ENCODE measurements around the gene KDM5A.
"Not testable (repeated sequence)": the region's sequence is repeated elsewhere in the genome, so short reads cannot be mapped to it uniquely, and the experiment has no call there.

KDM5A gene

GRCh38 chr12:332581-333205, 56.4 kb downstream of the KDM5A start:
- DNase-seq (ENCODE audit: low read depth, low spot score) = no peak

DNA sequence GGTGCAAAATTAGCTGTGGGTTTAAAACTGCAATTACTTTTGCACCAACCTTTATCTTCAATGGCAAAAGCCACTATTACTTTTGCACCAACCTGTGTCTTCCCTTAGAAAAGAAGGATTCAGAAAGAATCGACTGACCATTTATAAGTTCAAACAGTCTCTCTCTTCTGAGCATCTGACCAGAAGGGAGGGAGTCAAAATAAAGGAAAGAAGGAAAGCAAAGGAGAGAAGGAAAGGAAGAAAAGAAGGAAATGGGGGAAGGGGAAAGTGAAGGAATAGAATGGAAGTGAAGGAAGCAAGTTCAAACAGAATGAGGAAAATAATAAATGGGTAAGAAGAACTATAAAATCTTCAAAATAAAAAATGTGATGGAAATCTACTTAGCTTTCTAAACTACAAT, 57.8 kb downstream of the KDM5A start:
- DNase-seq (ENCODE audit: low read depth, low spot score) = no peak

- DNase-seq (ENCODE audit: low read depth, low spot score) = no peak
Observed at GRCh38 chr12:325906-326305, 63.2 kb downstream of the KDM5A start.

GRCh38 chr12:323507-323906, 65.6 kb downstream of the KDM5A start:
- no peak for DNase-seq (ENCODE audit: low read depth, low spot score)

DNA sequence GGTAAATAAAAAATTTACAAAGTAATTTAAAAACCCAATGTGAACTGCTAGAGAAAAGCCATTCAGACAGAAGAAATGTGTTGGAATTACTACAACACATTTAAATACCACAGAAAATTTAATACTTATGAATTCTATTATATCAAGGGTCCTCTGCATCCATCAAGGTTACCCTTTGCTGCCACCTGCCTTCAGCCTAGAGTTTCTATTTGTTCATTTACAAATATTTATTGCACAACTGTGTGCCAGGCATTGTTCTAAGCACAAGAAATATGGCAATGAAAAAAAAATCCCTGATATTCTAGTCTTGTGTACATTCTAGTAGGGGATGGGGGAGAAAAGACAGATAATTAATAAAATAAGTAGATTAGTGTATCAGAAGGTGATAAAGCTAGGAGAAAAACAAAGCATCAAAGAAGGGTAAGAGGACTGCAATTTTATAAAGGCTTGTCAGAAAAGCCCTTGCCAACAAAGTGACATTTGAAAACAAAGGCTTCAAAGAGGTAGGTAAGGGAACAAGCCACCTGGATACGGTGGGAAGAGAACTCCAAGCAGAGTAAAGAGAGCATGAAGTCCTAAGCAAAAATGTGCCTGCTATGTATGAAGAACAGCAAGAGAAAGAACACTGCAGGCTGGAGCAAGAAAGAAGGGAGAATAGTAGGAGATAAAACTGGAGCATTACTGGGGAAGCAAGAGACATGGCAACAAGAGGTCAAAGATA, 67.4 kb downstream of the KDM5A start:
- no peak for DNase-seq (ENCODE audit: low read depth, low spot score)

DNA sequence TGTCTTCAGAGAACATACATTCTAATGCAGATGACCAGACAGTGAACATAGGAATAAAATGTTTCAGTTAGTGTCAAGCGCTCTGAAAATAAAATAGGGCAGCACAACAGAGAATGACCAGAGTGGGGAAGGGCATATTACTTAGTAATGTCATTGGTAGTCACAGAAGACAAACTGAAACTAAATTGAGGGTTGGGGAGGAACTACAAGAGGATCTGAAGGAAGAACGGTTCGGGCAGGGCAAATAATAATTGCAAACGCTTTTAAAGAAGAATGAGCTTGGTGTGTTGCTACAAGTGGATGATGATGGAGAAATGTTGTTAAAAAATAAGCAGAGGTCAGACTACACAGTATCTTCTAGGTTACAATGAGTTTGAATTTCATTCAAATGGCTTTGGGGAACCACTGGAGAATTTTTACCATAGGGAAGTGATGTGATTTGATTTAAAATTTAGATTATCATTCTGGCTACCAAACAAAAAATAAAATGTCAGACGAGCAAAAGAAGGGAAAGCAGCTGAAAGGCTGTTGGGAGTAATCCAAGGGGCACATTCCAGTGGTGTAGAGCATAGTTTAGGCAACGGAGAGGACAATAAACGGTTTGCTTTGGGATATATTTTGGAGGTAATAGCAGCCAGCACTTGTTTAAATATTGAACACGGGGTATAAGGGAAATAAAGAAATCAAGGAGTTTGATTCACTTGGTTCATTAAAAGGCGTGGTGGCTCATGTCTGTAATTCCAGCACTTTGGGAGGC, 70.2 kb downstream of the KDM5A start:
- no peak for DNase-seq (ENCODE audit: low read depth, low spot score)

- no peak for DNase-seq (ENCODE audit: low read depth, low spot score)
Observed at GRCh38 chr12:308511-308910, 80.6 kb downstream of the KDM5A start.

- no peak for DNase-seq (ENCODE audit: low read depth, low spot score)
Observed at GRCh38 chr12:307406-307805, 81.7 kb downstream of the KDM5A start.

DNA sequence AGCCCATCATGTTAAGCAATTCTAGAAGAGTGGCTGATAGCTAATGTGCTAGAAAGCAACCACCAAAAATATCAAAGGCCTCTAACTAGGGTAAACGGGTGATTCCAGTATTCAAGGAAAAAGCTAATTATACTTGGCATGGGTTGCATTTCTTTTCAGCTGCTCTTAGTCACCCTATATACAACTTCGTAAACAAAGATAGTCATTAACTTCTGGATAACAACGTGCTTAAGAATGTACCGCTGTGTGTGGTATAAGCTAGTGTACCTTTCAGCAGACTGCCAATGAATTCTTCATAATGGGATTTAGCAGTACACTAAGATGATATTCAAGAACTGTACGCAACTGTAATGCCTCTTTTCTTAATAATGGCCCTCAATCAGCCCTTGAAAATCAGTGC, 84.3 kb downstream of the KDM5A start:
- no peak for DNase-seq (ENCODE audit: low read depth, low spot score)

GRCh38 chr12:302766-303165, 86.4 kb downstream of the KDM5A start:
- not testable (repeated sequence) for DNase-seq (ENCODE audit: low read depth, low spot score)

GRCh38 chr12:300166-300565, 89.0 kb downstream of the KDM5A start:
- DNase-seq (ENCODE audit: low read depth, low spot score) = not testable (repeated sequence)

- DNase-seq (ENCODE audit: low read depth, low spot score) = not testable (repeated sequence)
Observed at GRCh38 chr12:299511-299910, 89.6 kb downstream of the KDM5A start.

- DNase-seq (ENCODE audit: low read depth, low spot score) = not testable (repeated sequence)
Observed at GRCh38 chr12:298059-298458, 91.1 kb downstream of the KDM5A start.

- no peak for DNase-seq (ENCODE audit: low read depth, low spot score)
Observed at GRCh38 chr12:295132-295531, 94.0 kb downstream of the KDM5A start.

DNA sequence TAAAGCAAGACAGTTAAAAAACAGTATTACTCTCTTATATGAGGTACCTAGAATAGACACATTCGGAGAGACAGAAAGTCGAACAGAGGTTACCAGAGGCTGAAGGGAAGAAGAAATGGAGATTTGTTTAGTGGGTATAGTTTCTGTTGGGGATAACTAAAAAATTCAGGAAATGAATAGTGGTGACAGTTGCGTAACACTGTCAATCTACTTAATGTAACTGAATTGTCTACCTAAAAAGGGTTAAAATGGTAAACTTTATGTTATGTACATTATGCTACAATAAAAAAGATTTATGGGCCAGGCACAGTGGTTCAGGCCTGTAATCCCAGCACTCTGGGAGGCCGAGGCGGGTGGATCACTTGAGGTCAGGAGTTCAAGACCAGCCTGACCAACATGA, 95.9 kb downstream of the KDM5A start:
- no peak for DNase-seq (ENCODE audit: low read depth, low spot score)

GRCh38 chr12:292186-292585, 96.9 kb downstream of the KDM5A start:
- no peak for DNase-seq (ENCODE audit: low read depth, low spot score)

DNA sequence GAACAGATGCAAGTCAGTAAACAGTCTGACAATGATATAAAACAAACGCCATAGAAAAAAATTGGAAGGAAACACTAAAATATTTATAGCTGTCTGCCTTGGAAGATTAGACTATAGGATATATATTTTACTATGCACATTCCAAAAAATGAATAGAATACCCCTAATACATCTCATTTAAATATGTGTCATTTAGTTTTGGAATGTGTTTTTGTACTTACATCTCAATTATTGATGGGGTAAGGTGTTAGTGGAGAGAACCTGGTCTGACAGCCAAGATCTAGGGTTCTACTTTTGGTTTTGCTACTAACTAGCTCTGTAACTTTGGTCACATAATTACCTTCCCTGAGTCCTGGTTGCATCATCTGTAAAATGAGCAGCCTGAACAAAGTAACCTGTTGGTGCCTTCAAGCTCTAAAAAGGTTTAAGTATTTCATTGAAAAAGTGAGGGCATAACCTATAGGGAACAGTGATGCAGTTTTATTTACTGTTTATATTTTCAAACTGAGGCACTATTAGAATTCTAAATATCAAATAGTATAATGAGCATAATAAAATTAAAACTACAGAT, 97.9 kb downstream of the KDM5A start:
- DNase-seq (ENCODE audit: low read depth, low spot score) = no peak

DNA sequence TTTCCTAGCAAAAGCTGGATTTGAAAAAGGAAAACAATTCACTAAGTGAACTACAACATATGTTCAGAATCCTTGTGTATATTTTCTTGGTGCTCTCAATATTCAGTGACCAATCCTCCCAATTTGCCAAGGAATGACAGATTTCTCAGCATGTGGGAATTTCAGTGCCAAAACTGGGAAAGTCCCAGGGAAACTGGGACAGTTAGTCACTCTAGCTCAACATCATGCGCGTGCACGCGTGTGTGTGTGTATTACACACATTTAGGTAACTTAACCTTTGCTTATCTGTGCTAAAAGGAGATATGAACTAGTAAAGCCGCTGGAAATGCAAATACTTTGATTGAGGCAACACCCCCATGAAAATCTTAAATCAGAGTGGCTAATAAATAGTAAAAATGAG, 100.4 kb downstream of the KDM5A start:
- no peak for DNase-seq (ENCODE audit: low read depth, low spot score)

GRCh38 chr12:286531-287300, 102.4 kb downstream of the KDM5A start:
- no peak for DNase-seq (ENCODE audit: low read depth, low spot score)

- DNase-seq (ENCODE audit: low read depth, low spot score) = no peak
Observed at GRCh38 chr12:278046-278445, 111.1 kb downstream of the KDM5A start.

- DNase-seq (ENCODE audit: low read depth, low spot score) = no peak
Observed at GRCh38 chr12:275812-276211, 113.3 kb downstream of the KDM5A start.

- DNase-seq (ENCODE audit: low read depth, low spot score) = no peak
Observed at GRCh38 chr12:273382-273781, 115.7 kb downstream of the KDM5A start.
